Mesenchymal stem cell (in vitro differentiated cells and primary cell): ENCODE measurements around the gene MPI.

Experiments used
- DNase-seq: peaks from one replicate; pipeline ENCODE4 v3.0.0-alpha.2; 2013
- H2AFZ ChIP-seq: one replicate; pipeline ENCODE4 v1.6.1; 2013; ENCODE audit warnings: low read depth, mild to moderate bottlenecking, control low read depth, inconsistent platforms, low read length, moderate library complexity
- H2AK5ac ChIP-seq: 2 replicates; pipeline ENCODE4 v1.6.1; 2013; ENCODE audit warnings: low read length, moderate library complexity, mild to moderate bottlenecking, inconsistent platforms; ENCODE audit not compliant: severe bottlenecking
- H2BK120ac ChIP-seq: one replicate; pipeline ENCODE4 v1.6.1; 2013; ENCODE audit warnings: low read depth, mild to moderate bottlenecking, inconsistent platforms, low read length, moderate library complexity
- H2BK12ac ChIP-seq, 2 experiments: one replicate each; pipeline ENCODE4 v1.6.1; 2013; ENCODE audit warnings: inconsistent platforms in 2 of 2, low read length in 2 of 2, mild to moderate bottlenecking in 2 of 2, moderate library complexity in 2 of 2, control low read depth in 1 of 2
- H2BK15ac ChIP-seq: one replicate; pipeline ENCODE4 v1.6.1; 2013; ENCODE audit warnings: mild to moderate bottlenecking, low read depth, inconsistent platforms; ENCODE audit not compliant: poor library complexity, severe bottlenecking
- H2BK5ac ChIP-seq: 2 replicates; pipeline ENCODE4 v1.6.1; 2013; ENCODE audit warnings: low read depth, mild to moderate bottlenecking, low read length, control low read depth, inconsistent platforms; ENCODE audit not compliant: poor library complexity, severe bottlenecking
- H3K14ac ChIP-seq, 2 experiments: one replicate each; pipeline ENCODE4 v1.6.1; 2013; ENCODE audit warnings: inconsistent platforms in 2 of 2, low read length in 2 of 2, control low read depth in 1 of 2, mild to moderate bottlenecking in 1 of 2, moderate library complexity in 1 of 2
- H3K18ac ChIP-seq, 2 experiments: one replicate each; pipeline ENCODE4 v1.6.1; 2013; ENCODE audit warnings: inconsistent platforms in 2 of 2, low read length in 2 of 2, control low read depth in 1 of 2, low read depth in 1 of 2, mild to moderate bottlenecking in 1 of 2
- H3K23ac ChIP-seq, 2 experiments: one replicate each; pipeline ENCODE4 v1.6.1; 2013; ENCODE audit warnings: inconsistent platforms in 2 of 2, low read length in 2 of 2, mild to moderate bottlenecking in 2 of 2, moderate library complexity in 2 of 2, control low read depth in 1 of 2
- H3K27ac ChIP-seq: 2 replicates; pipeline ENCODE4 v1.5.1; 2013; ENCODE audit warnings: mild to moderate bottlenecking, moderate library complexity, low read length, control low read depth, inconsistent platforms; ENCODE audit not compliant: poor library complexity, severe bottlenecking
- H3K27me3 ChIP-seq, 2 experiments: 2 replicates each; pipeline versions ENCODE4 v1.6.1 to v1.7.0; 2013; ENCODE audit warnings: low read length in 2 of 2, mild to moderate bottlenecking in 2 of 2, moderate library complexity in 2 of 2, control low read depth in 1 of 2, inconsistent platforms in 1 of 2; ENCODE audit not compliant: control insufficient read depth in 1 of 2, insufficient read depth in 1 of 2
- H3K36me3 ChIP-seq, 2 experiments: 2 replicates each; pipeline versions ENCODE4 v1.6.1 to v1.7.0; 2013; ENCODE audit warnings: low read length in 2 of 2, control low read depth in 1 of 2, inconsistent platforms in 1 of 2, low read depth in 1 of 2, mild to moderate bottlenecking in 1 of 2; ENCODE audit not compliant: insufficient read depth in 2 of 2, control insufficient read depth in 1 of 2
- H3K4ac ChIP-seq, 2 experiments: one replicate each; pipeline ENCODE4 v1.6.1; 2013; ENCODE audit warnings: inconsistent platforms in 2 of 2, low read length in 2 of 2, mild to moderate bottlenecking in 2 of 2, moderate library complexity in 2 of 2, control low read depth in 1 of 2, low read depth in 1 of 2
- H3K4me1 ChIP-seq: 2 replicates; pipeline ENCODE4 v1.6.1; 2013; ENCODE audit warnings: low read depth, low read length, control low read depth; ENCODE audit not compliant: control insufficient read depth, insufficient read depth
- H3K4me2 ChIP-seq: 2 replicates; pipeline ENCODE4 v1.6.1; 2013; ENCODE audit warnings: low read length, mild to moderate bottlenecking, inconsistent platforms; ENCODE audit not compliant: poor library complexity, severe bottlenecking
- H3K4me3 ChIP-seq, 2 experiments: 2 replicates each; pipeline versions ENCODE4 v1.5.1 to v1.7.0; 2013; ENCODE audit warnings: low read length in 2 of 2, mild to moderate bottlenecking in 2 of 2, control low read depth in 1 of 2, low read depth in 1 of 2; ENCODE audit not compliant: insufficient read depth in 1 of 2
- H3K79me1 ChIP-seq: replicated peaks from 2 replicates; pipeline ENCODE4 v1.6.1; 2013; ENCODE audit warnings: mild to moderate bottlenecking, control low read depth, low read length, inconsistent platforms; ENCODE audit not compliant: poor library complexity, severe bottlenecking
- H3K9ac ChIP-seq: 2 replicates; pipeline ENCODE4 v1.7.0; 2013; ENCODE audit warnings: mild to moderate bottlenecking, low read length, moderate library complexity
- H3K9me3 ChIP-seq: 2 replicates; pipeline ENCODE4 v1.7.0; 2013; ENCODE audit warnings: mild to moderate bottlenecking, low read length; ENCODE audit not compliant: control insufficient read depth
- H4K8ac ChIP-seq: one replicate; pipeline ENCODE4 v1.6.1; 2013; ENCODE audit warnings: inconsistent platforms, mild to moderate bottlenecking, low read length, moderate library complexity
- H4K91ac ChIP-seq: one replicate; pipeline ENCODE4 v1.6.1; 2013; ENCODE audit warnings: mild to moderate bottlenecking, low read length, inconsistent platforms
- WGBS: methylation state at CpG from one replicate; pipeline ENCODE4 v1.1.7; 2013; ENCODE audit warnings: mixed read lengths; 5-methylcytosine and 5-hydroxymethylcytosine counted together

The MPI gene

DNA sequence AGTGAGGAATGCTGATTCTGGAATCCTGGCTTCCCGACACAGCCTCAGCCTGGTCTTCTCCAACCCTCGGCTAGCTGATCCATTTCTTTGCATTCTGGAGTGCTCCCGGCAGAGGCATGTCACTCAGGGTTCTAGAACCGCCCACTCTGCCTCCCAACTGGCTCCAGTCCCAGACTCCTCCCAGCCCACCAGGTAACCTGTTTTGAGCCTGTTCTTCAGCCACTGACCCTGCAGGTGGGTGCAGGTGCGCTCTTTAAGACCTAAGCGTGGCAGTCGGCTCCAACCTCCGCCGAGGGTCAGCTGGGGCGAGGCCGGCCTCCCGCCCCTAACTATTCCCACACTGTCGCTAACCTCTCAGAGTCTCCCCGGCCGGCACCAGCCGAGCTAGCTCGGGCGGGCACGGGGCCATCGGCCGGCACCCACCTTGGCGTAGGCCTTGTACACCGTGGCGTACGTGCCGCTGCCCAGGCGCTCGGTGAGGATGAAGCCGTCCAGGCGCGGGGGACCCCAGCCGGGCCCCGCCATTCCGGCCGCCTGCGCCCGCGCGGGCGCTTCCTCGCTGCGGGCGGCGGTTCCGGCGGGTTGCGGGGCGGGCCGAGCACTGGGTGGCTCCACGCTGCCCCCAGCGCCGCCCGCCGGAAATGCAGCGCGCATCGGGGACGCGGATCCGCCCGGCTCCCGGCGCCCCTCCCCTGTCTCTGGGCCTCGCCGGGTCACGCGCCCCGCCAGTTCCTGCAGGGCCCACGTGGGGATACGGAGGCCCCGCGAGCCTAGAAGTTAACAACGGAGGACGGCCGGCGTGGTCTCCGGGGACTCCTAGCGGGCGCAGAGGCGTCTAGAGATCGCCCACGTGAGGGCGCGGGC is 47.0 kb upstream of the MPI start, which contains the start of gene ULK3:
Gene ULK3, minus strand, starts transcription at position 576 of the 864 bp plus-strand sequence. Its CDS starts 51 bp downstream, at position 525.
- peak within 1 kb of the TSS in 1 of 2 experiments; percentile 99 for H3K14ac ChIP-seq
- H3K36me3 ChIP-seq, result peaks cover 48 to 69% of the 10 kb centered on the region in 2 experiments
- no peaks in the 10 kb centered on the region for H3K27me3 ChIP-seq
- H3K23ac ChIP-seq, result peak within 1 kb of the TSS in 1 of 2 experiments; percentile 3
- peaks cover 8% of the 10 kb centered on the region for H3K79me1 ChIP-seq
- H4K8ac ChIP-seq, result peak within 1 kb of the TSS; percentile 74
- peak; percentile 94 for DNase-seq
- WGBS, result under 1% methylated on average over 65 of the region's 84 CpGs
- peak within 1 kb of the TSS; percentile 73 to 95 for H3K18ac ChIP-seq
- H3K4ac ChIP-seq, result peak within 1 kb of the TSS; percentile 90 to 98
- peak within 1 kb of the TSS; percentile 17 to 35 for H2BK12ac ChIP-seq
- no peaks in the 10 kb centered on the region for H3K9me3 ChIP-seq
- H2BK120ac ChIP-seq, result peak within 1 kb of the TSS; percentile 69
- H4K91ac ChIP-seq, result peak within 1 kb of the TSS; percentile 87
- peak within 1 kb of the TSS; percentile 95 for H2AFZ ChIP-seq
- peak within 1 kb of the TSS; percentile 74 for H3K4me2 ChIP-seq
- H2AK5ac ChIP-seq, result peak within 1 kb of the TSS; percentile 4
- peak within 1 kb of the TSS; percentile 74 for H2BK15ac ChIP-seq
- peak within 1 kb of the TSS; percentile 87 to 94 for H3K4me3 ChIP-seq
- H2BK5ac ChIP-seq, result no peak within 1 kb of the TSS
- H3K27ac ChIP-seq, result peak within 1 kb of the TSS; percentile 46
- peaks cover 17% of the 10 kb centered on the region for H3K4me1 ChIP-seq
- peak within 1 kb of the TSS; percentile 97 for H3K9ac ChIP-seq

GRCh38 chr15:74843445-74843828 is 46.4 kb upstream of the MPI start:
- DNase-seq, result no peak
- Histone ChIP-seq H3K79me1 (peaks cover 8% of the 10 kb centered on the region), H3K4me1 (peaks cover 18% of the 10 kb centered on the region), H4K8ac (peak overlapping the region; percentile 66), H4K91ac (peak overlapping the region; percentile 52), H2AK5ac (no peak overlapping the region), H2BK120ac (peak overlapping the region; percentile 69), H3K4me2 (peak overlapping the region; percentile 74), H2AFZ (no peak overlapping the region), H3K9me3 (no peaks in the 10 kb centered on the region), H3K27me3 (no peaks in the 10 kb centered on the region), H3K27ac (peak overlapping the region; percentile 46), H3K18ac (peak overlapping the region; percentile 73 to 80), H3K14ac (peak overlapping the region in 1 of 2 experiments; percentile 45), H3K9ac (peak overlapping the region; percentile 97), H2BK12ac (no peak overlapping the region), H2BK15ac (no peak overlapping the region), H3K4me3 (peak overlapping the region; percentile 49 to 94), H3K23ac (no peak overlapping the region), H3K4ac (peak overlapping the region; percentile 73 to 76), H3K36me3 (peaks cover 49 to 71% of the 10 kb centered on the region in 2 experiments), H2BK5ac (no peak overlapping the region)
- WGBS, result 15% methylated on average over 12 of the region's 18 CpGs

- peak overlapping the region in 1 of 2 experiments; percentile 94 for H3K4me3 ChIP-seq
- H3K79me1 ChIP-seq, result peaks cover 8% of the 10 kb centered on the region
- H3K9me3 ChIP-seq, result no peaks in the 10 kb centered on the region
- no peak for DNase-seq
- no peak overlapping the region for H3K23ac ChIP-seq
- peaks cover 50 to 71% of the 10 kb centered on the region in 2 experiments for H3K36me3 ChIP-seq
- peak overlapping the region; percentile 10 to 18 for H3K18ac ChIP-seq
- H2AK5ac ChIP-seq, result peak overlapping the region; percentile 4
- no peak overlapping the region for H2BK5ac ChIP-seq
- no peaks in the 10 kb centered on the region for H3K27me3 ChIP-seq
- H4K8ac ChIP-seq, result peak overlapping the region; percentile 72
- peak overlapping the region; percentile 73 to 76 for H3K4ac ChIP-seq
- no peak overlapping the region for H2AFZ ChIP-seq
- no peak overlapping the region for H3K4me2 ChIP-seq
- no peak overlapping the region for H3K14ac ChIP-seq
- no peak overlapping the region for H3K27ac ChIP-seq
- peak overlapping the region; percentile 62 for H2BK15ac ChIP-seq
- H2BK120ac ChIP-seq, result no peak overlapping the region
- peak overlapping the region; percentile 97 for H3K9ac ChIP-seq
- H4K91ac ChIP-seq, result peak overlapping the region; percentile 87
- 93% methylated on average over 8 of the region's 12 CpGs for WGBS
- H2BK12ac ChIP-seq, result peak overlapping the region in 1 of 2 experiments; percentile 17
- H3K4me1 ChIP-seq, result peaks cover 18% of the 10 kb centered on the region
These were observed 45.9 kb upstream of the MPI start for GRCh38 chr15:74843891-74844299.
